ENCODE results near the gene OXSR1.

The OXSR1 gene

DNA sequence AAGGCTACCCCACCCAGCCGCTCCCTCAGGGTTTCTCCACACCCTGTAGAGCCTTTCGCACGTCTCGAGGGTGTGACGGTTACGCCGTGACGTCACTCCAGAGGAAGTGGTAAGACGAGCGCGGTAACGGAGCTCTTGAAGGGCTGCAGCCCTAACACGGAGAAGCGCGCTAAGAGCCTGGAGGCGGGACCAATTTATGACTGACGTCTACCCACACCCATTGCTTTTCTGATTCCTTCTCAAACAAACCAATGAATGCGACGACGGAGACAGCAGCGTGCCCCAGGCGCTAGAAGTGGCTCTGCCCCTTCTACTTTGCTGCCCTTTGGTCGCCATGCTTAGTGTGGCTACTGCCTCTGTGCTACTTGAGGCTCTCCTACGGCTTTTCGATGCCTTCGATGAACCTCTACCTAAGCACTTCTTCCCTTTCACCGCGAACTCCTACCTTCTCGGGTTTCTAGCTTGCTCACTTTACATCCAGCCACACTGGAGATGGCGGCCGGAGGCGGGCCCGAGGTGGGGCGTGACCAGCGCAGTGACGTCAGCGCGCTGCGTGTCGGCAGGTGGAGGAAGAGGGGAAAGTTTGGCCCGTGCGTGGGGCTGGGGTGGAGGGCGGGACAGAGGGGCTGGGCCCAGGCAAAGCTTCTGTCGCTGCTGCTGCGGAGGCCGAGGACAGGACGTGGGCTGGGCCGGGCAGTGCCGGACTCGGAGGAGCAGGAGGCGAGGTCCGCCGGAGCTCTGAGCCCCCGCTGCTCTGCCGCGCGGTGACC, at the start of gene OXSR1:
TSS of gene OXSR1 (plus strand) at position 586 of the 770 bp plus-strand sequence. CDS start 340 bp downstream, outside the sequence.
- peak within 1 kb of the TSS; percentile 99 for H3K27ac ChIP-seq
- TF ChIP-seq, protein P1, sequence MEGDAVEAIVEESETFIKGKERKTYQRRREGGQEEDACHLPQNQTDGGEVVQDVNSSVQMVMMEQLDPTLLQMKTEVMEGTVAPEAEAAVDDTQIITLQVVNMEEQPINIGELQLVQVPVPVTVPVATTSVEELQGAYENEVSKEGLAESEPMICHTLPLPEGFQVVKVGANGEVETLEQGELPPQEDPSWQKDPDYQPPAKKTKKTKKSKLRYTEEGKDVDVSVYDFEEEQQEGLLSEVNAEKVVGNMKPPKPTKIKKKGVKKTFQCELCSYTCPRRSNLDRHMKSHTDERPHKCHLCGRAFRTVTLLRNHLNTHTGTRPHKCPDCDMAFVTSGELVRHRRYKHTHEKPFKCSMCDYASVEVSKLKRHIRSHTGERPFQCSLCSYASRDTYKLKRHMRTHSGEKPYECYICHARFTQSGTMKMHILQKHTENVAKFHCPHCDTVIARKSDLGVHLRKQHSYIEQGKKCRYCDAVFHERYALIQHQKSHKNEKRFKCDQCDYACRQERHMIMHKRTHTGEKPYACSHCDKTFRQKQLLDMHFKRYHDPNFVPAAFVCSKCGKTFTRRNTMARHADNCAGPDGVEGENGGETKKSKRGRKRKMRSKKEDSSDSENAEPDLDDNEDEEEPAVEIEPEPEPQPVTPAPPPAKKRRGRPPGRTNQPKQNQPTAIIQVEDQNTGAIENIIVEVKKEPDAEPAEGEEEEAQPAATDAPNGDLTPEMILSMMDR (conservative IDR thresholded peaks at IDR 0.05) = no peak

DNA sequence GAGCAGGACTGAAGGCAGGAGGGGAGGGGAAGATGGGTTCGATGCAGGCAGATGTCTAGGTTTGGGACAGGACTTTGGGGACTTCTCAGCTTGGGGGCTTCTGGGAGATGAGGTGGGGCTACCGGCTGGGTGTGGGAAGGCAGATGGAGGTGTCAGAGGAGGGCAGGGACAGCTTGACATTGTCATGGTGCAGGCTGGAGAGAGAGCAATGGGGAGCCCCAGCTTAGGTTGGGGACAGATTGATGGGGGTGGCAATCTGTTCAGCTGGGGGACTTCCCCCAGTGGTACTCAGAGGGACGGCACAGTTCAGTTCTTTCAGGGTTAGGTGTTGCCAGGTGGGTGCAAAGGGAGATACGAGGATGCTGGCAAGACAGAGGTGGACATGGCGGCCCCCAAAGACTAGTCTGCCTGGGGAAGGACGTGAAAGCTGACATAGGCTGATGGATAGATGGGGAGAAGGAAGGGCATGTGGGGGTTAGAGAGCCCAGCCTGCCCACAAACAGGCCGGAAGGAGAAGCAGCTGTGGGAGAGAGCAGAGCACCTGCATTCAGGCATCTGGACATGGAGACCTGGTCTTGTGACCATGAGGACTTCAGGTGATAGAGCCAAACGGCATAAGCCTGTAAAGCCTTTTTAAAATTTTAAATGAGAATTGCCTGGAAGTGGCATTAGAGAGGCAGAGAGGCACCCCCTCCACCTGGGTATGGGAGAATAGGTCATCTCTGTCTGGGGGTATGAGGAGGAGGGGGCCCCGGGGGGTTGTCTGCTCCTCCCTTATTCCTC, 49.5 kb upstream of the OXSR1 start:
- TF ChIP-seq, protein P1 (conservative IDR thresholded peaks at IDR 0.05) = no peak
- H3K27ac ChIP-seq = no peak overlapping the region

DNA sequence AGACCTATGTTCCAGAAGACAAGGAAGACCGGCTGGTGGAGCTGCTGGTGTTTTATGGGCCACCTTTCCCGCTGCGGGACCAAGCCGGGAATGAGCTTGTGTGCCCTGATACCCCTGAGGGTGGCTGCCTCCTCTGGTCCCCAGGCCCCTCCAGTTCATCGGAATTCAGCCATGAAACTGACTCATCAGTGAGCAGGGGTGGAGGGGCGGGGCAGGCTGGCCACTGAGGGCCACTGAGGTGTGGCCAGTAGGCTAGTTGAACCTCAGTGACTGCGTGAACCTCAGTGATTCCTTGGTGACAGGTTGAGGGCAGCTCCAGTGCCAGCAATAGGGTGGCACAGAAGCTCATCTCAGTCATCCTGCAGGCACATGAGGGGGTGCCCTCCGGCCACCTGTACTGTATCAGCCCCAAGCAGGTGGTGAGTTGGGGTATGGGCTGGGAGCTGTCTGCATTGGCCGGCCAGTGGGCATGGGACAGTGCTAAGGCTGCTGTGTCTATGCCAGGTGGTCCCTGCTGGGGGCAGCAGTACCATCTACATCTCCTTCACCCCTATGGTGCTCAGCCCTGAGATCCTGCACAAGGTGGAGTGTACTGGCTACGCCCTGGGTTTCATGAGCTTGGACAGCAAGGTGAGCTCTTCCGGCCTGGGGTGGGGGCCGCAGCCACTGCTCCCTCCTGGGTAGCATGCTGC, 48.7 kb upstream of the OXSR1 start:
- no peak overlapping the region for H3K27ac ChIP-seq

DNA sequence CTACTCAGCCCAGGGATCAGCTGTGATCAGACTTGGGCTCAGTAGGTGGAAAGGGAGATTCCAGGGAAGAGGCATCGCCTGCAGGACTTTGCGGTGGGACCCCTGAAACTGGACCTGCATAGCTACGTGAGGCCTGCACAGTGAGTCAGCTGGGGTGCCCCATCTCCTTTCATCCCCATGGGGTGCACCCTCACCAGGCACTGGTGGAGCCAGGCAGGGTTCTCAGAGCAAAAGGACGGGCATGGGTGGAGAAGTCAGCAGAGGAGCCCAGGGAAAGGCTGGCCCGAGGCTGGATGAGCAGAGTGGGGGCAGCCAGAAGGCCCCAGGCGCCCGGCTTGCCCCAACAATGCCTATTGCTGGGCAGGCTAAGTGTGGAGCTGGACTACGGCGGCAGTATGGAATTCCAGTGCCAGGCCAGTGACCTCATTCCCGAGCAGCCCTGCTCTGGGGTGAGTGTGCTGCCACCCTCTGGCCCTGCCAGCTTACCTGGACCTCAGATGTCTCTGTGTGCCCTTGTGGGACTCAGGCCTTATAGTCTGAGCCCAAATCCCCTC, 48.1 kb upstream of the OXSR1 start:
- H3K27ac ChIP-seq = no peak overlapping the region
- TF ChIP-seq, protein P1 (conservative IDR thresholded peaks at IDR 0.05) = no peak; the same call in 1 of the 2 replicates

More for the DNA sequence above, 48.7 kb upstream of the OXSR1 start:
- TF ChIP-seq, protein P1 (conservative IDR thresholded peaks at IDR 0.05) = no peak

DNA sequence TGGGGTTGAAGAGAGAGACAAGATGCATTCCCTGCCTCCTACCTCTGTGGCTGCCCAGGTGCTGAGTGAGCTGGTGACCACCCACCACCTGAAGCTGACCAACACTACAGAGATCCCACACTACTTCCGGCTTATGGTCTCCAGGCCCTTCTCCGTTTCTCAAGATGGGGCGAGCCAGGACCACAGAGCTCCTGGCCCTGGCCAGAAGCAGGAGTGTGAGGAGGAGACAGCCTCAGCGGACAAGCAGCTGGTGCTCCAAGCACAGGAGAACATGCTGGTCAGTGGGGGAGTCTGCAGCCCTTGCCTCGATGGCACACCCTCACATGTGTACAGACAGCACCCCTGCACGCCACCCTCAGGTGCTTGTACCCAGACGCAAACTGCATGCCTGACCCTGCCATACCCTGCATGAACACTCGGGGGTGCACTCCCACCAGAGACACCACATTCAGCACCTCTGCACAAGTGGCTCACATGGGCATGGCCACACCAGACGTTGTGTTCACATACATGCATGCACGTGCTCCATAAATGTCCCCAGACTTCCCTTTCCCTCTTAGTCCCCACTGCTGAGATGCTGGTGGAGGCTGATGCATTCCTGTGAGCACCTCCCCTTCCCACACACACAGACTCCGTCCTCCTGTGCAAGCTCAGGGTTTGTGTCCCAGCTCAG, 47.5 kb upstream of the OXSR1 start:
- TF ChIP-seq, protein P1 (conservative IDR thresholded peaks at IDR 0.05) = peak; percentile 58; the same call in 1 of the 2 replicates
- H3K27ac ChIP-seq = no peak overlapping the region

DNA sequence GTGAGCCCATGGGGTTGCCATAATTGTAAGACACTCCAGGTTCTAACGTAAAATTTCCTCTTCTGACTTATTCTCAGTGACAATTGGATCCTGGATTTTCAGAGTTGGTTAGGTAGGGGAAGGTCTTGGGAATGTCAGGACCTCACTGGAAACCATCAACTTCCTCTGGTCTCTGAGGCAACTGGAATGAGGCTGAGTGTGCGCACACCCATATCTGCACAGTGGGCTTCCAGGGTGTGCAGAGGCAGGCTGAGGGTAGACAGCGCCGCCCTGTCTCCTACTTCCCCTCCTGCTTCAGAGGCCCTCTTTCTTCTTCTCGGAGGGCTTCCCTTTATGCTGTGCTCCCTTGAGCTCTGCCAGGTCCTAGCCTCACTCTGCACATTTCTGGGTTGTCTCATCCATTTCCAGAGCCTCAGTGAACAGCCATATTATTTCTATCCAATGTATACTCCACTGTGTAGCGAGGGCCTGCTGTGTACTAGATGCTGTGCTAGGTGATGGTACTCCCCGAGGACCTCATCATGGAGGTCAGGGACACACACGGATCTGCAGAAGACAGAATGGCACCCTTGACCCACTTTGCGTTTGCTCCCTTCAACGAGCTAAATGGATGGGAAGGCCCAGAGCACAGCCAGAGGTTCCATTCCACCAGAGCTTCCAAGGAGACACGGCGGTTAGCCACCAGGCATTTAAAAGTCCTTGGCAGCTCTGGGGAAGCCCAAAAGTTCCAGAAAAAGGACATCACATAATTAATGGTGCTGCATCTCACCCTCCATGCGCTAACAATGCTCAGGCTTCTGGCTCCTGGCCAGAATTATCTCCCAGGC, 46.7 kb upstream of the OXSR1 start:
- TF ChIP-seq, protein P1 (conservative IDR thresholded peaks at IDR 0.05) = no peak
- no peak overlapping the region for H3K27ac ChIP-seq
